IPS-20b (cell line): ENCODE results near the gene FOXL3.
"Not testable (repeated sequence)": the region's sequence is repeated elsewhere in the genome, so short reads cannot be mapped to it uniquely, and the experiment has no call there.

Experiments
- H3K27ac ChIP-seq: one replicate; pipeline ENCODE4 v1.5.1; 2013; ENCODE audit warnings: low read length
- H3K27me3 ChIP-seq: 2 replicates; pipeline ENCODE4 v1.6.1; 2013; ENCODE audit warnings: mild to moderate bottlenecking, low read length, inconsistent platforms; ENCODE audit not compliant: insufficient read depth
- H3K36me3 ChIP-seq: 2 replicates; pipeline ENCODE4 v1.6.1; 2013; ENCODE audit warnings: low read depth, mild to moderate bottlenecking, inconsistent platforms, low read length, moderate library complexity; ENCODE audit not compliant: insufficient read depth
- H3K4me1 ChIP-seq: 2 replicates; pipeline ENCODE4 v1.6.1; 2013; ENCODE audit warnings: mild to moderate bottlenecking, control low read depth, inconsistent platforms, low read length, moderate library complexity; ENCODE audit not compliant: insufficient read depth
- H3K4me3 ChIP-seq: 2 replicates; pipeline ENCODE4 v1.5.1; 2013; ENCODE audit warnings: mild to moderate bottlenecking, low read length, inconsistent platforms
- H3K9ac ChIP-seq: 2 replicates; pipeline ENCODE4 v1.6.1; 2013; ENCODE audit warnings: low read depth, mild to moderate bottlenecking, inconsistent platforms, low read length, moderate library complexity
- H3K9me3 ChIP-seq: 2 replicates; pipeline ENCODE4 v1.6.1; 2013; ENCODE audit warnings: mild to moderate bottlenecking, low read depth, low read length, inconsistent platforms; ENCODE audit not compliant: insufficient read depth

FOXL3 gene

DNA sequence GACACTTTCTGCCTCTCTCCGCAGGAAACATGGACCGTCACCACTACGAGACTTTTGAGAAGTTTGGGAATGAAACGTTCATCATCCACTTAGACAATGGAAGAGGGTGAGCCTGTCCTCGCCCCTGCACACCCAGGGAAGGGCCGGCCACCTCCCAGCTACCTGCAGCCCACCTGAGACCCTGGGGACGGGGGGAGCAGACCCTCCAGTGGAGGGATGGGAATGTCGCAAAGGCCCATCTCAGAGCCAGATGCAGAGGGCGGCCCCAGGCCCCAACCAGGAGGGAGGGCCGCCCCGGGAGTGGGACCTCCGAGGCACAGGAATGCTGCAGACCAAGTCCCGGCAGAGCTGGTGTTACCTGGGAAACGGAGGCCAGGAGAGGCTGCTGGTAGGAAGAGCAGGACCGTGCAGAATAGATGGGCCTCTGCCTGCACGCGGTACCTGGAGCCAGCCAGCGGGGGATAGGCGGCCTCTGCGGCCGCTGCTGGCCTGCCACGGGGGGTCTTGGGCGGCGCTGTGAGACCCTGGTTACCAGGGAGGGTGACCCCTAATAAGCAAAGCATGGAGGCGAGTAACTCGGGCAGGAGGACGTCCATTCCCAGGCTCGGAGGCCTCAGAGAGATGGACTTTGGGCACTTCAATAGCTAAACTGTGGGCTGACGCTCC is 32.9 kb upstream of the FOXL3 start:
- Histone ChIP-seq H3K4me1 (no peaks in the 10 kb centered on the region), H3K9ac (no peak overlapping the region), H3K4me3 (no peak overlapping the region), H3K27ac (no peak overlapping the region), H3K9me3 (peaks cover 90% of the 10 kb centered on the region), H3K36me3 (peaks cover 56% of the 10 kb centered on the region), H3K27me3 (no peaks in the 10 kb centered on the region)

DNA sequence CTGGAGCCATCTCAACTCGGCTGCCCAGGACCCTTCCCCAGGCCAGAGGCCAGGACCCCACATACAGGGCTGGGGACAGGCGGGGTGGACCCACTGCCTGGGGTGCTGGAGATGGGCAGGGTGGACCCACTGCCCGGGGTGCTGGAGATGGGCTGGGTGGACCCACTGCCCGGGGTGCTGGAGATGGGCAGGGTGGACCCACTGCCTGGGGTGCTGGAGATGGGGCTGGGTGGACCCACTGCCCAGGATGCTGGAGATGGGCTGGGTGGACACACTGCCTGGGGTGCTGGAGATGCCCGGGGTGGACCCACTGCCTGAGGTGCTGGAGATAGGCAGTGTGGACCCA is 32.4 kb upstream of the FOXL3 start:
- Histone ChIP-seq H3K36me3 (peaks cover 56% of the 10 kb centered on the region), H3K27me3 (no peaks in the 10 kb centered on the region), H3K9ac (no peak overlapping the region), H3K9me3 (peaks cover 95% of the 10 kb centered on the region), H3K4me3 (no peak overlapping the region), H3K27ac (no peak overlapping the region), H3K4me1 (no peaks in the 10 kb centered on the region)

DNA sequence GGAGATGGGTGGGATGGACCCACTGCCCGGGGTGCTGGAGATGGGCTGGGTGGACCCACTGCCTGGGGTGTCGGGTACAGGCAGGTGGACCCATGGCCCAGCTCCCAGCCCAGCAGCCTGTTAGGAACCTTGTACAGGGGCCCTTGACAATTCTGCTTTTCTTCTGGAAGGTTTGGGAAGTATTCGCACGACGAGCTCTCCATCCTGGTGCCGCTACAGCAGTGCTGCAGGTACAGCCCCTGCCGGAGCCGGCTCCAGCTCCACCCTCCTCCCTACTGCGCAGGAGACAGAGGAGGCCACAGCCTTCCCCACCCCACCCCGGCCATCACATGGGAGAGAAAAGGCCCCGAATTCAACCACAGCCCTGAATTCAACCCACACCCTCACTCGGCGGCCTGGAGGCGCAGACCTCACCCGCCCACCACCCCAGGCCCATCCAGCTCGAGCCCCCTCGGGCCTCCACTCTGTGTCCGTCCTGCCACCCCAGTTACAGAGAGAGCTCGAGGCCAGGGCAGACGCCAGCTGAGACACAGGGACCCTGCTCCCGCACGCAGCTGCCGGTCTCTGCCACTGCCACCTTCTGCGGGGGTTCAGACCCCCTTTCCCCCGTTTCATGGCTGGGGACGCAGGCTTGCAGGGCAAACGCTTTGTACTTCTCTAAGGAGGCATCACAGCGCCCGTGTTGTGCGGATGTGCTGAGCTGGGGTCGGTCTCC is 31.3 kb upstream of the FOXL3 start:
- Histone ChIP-seq H3K27ac (no peak overlapping the region), H3K4me1 (no peaks in the 10 kb centered on the region), H3K9me3 (peaks cover 91% of the 10 kb centered on the region), H3K9ac (no peak overlapping the region), H3K4me3 (no peak overlapping the region), H3K27me3 (no peaks in the 10 kb centered on the region), H3K36me3 (peaks cover 56% of the 10 kb centered on the region)

DNA sequence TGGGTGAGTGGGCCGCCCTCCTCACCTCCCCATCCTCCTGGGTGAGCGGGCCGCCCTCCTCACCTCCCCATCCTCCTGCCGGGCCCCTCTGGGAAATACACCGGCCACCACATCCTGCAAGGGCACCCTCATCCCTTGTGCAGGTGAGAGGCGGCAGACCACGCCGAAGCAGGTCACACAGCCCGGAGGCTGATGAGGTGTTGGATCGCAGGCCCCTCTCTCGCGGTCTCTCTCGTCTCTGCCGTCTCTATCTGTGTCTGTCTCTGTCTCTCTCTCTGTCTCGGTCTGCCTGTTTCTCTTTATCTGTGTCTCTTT is 30.8 kb upstream of the FOXL3 start:
- Histone ChIP-seq H3K9me3 (peaks cover 89% of the 10 kb centered on the region), H3K27me3 (no peaks in the 10 kb centered on the region), H3K4me3 (no peak overlapping the region), H3K27ac (no peak overlapping the region), H3K4me1 (no peaks in the 10 kb centered on the region), H3K36me3 (peaks cover 56% of the 10 kb centered on the region), H3K9ac (no peak overlapping the region)

DNA sequence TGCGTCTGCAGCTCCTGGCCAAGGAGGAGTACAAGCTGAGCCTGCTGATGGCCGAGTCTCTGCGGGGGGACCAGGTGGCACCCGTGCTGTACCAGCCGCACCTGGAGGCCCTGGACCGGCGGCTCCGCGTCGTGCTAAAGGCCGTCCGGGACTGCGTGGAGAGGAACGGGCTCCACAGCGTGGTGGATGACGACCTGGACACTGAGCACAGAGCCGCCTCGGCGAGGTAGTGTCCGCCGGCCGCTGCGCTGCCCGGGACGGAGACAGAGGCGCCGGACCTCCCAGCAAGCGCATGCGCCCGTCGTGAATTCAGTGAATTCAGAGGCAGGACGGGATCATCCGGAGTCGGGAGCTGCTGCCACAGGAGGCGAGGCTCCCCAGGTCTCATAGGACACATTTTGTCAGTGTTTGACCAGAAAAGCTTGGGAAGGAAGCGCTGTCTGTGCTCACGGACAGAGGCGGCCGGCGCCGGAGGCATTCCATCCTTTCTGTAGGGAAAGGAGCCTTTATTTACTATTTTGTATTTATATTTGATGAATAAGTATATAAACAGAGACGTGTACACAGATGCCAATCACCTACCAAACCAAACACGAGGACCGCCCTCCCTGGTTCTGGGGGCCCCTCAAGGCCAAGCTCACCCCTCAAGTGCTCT is 30.1 kb upstream of the FOXL3 start:
- no peak overlapping the region for H3K4me3 ChIP-seq
- H3K4me1 ChIP-seq, result no peaks in the 10 kb centered on the region
- H3K9ac ChIP-seq, result no peak overlapping the region
- H3K36me3 ChIP-seq, result peaks cover 56% of the 10 kb centered on the region
- H3K27ac ChIP-seq, result no peak overlapping the region
- H3K27me3 ChIP-seq, result no peaks in the 10 kb centered on the region
- peaks cover 89% of the 10 kb centered on the region for H3K9me3 ChIP-seq

DNA sequence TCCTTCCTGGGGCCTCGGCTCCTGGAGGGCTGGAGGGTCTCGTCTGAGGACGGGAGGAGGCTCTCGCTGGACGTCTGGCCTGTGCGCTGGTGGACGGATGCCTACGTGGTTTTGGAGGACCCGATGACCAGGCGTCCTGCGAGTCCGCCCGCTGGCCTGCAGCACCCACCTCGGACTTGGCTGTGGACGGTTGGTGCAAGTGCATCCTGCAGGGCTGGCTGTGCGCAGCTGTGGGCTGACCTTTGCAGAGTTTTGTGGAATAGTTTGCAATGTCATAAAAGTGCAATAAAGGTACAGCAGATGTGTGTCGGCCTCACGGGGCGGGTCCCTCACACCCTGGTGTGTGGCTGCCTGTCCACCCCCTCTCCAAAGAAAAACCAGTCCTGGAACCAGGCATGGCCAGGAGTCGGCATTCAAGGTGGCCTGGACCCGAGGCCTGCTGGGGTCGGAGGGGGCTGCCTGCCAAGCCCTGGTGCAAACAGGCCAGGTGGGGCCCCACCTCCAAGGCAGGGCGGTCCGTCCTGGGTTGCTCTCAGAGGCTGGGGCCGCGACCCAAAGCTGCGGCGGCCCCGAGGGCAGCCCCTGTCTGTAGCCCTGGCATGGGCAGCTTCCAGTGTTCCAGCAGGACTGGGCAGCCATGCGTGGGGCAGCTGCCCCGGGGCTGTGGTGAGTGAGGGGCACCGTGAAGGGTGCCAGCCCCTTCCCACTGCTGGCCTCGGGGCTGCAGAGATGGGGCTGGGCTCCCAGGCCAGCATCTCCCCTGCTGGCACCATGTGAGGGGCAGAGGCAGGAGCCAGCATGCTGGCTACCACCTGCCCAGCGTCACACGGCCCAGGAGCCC is 29.3 kb upstream of the FOXL3 start:
- peaks cover 88% of the 10 kb centered on the region for H3K9me3 ChIP-seq
- no peak overlapping the region for H3K27ac ChIP-seq
- no peak overlapping the region for H3K4me3 ChIP-seq
- peaks cover 49% of the 10 kb centered on the region for H3K36me3 ChIP-seq
- no peaks in the 10 kb centered on the region for H3K4me1 ChIP-seq
- no peaks in the 10 kb centered on the region for H3K27me3 ChIP-seq
- H3K9ac ChIP-seq, result no peak overlapping the region

DNA sequence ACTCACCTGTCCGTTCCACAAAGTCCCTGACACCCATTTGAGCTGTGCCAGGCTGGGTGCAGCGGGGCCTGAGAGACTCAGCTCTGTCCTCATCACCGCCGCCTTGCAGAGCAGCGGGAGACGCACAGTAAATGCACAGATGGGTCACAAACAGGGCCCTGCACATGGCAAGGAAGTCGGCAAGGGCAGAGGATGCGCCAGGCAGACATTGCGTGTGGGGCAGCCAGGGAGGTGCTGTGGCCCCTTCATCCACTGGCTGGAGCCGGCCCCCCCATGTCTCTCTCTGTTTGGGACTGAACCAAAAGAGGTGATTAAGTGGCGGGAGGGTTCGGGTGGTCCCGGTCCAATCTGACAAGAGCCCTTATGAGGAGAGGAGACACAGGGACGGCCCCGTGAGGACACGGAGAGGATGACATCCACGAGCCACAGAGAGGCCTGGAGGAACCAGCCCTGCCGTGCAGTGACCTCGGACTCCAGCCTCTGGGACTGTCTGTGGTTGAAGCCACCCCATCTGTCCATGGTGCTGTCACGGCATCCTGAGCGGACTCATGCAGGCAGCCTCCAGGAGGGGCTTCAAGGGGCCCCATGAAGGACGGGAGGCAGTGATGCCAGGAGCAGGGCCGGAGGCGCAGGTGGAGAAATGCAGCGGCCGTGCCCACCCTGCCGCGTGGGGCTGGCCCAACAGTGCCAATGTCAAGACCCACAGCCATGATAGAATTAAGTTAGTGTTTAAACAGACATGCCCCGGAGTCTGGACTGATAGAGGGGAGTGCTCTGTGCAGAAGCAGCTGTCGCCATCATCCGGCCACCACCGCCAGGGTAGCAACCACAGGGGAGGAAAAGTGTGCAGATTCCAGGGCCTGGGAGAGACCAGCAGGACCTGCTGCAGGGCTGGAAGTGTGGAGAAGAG is 28.4 kb upstream of the FOXL3 start:
- H3K36me3 ChIP-seq, result peaks cover 41% of the 10 kb centered on the region
- H3K4me1 ChIP-seq, result no peaks in the 10 kb centered on the region
- no peak overlapping the region for H3K9ac ChIP-seq
- H3K9me3 ChIP-seq, result peaks cover 84% of the 10 kb centered on the region
- H3K27ac ChIP-seq, result no peak overlapping the region
- no peaks in the 10 kb centered on the region for H3K27me3 ChIP-seq
- no peak overlapping the region; the same call in 1 of the 2 replicates for H3K4me3 ChIP-seq

DNA sequence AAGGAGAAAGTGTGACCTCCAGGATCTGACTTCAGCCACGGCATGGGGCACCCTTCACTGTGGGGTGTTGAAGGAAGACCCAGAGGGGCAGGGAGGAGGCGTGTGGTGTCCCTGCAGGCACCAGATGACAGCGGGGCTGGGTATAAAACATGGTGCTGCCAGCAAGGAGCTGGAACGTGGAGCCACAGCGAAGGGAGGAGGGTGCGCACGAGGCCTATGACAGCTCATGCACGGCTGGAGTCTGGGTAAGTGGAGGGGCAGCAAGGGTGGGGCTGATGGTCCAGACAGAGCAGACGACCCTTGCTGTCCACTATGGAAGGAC is 27.8 kb upstream of the FOXL3 start:
- Histone ChIP-seq H3K27me3 (no peaks in the 10 kb centered on the region), H3K4me3 (peak overlapping the region; percentile 6; the same call in 1 of the 2 replicates), H3K27ac (no peak overlapping the region), H3K4me1 (no peaks in the 10 kb centered on the region), H3K36me3 (peaks cover 35% of the 10 kb centered on the region), H3K9ac (no peak overlapping the region), H3K9me3 (peaks cover 83% of the 10 kb centered on the region)

DNA sequence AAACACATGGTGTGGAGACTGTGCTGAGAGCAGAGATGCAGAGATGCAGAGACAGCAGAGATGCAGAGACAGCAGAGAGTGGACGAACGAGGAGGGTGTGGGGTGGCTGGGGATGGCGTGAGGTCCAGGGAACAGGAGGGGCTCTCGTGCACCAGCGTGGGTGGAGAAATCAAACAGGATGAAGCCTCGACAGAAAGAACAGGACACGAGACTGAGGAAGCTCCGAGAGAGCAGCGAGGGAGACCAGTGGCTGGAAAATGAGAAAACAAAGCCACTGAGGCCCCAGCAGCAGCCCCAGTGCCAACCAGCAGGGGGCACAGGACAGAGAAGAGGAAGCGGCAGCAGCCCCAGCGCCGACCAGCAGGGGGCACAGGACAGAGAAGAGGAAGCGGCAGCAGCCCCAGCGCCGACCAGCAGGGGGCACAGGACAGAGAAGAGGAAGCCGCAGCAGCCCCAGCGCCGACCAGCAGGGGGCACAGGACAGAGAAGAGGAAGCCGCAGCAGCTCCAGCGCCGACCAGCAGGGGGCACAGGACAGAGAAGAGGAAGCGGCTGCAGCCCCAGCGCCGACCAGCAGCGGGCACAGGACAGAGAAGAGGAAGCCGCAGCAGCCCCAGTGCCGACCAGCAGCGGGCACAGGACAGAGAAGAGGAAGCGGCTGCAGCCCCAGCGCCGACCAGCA is 27.2 kb upstream of the FOXL3 start:
- H3K4me3 ChIP-seq, result peak overlapping the region; percentile 6; the same call in 1 of the 2 replicates
- H3K36me3 ChIP-seq, result peaks cover 29% of the 10 kb centered on the region
- not testable (repeated sequence) for H3K4me1 ChIP-seq, H3K27ac ChIP-seq, H3K9ac ChIP-seq, H3K27me3 ChIP-seq
- peaks cover 83% of the 10 kb centered on the region for H3K9me3 ChIP-seq

DNA sequence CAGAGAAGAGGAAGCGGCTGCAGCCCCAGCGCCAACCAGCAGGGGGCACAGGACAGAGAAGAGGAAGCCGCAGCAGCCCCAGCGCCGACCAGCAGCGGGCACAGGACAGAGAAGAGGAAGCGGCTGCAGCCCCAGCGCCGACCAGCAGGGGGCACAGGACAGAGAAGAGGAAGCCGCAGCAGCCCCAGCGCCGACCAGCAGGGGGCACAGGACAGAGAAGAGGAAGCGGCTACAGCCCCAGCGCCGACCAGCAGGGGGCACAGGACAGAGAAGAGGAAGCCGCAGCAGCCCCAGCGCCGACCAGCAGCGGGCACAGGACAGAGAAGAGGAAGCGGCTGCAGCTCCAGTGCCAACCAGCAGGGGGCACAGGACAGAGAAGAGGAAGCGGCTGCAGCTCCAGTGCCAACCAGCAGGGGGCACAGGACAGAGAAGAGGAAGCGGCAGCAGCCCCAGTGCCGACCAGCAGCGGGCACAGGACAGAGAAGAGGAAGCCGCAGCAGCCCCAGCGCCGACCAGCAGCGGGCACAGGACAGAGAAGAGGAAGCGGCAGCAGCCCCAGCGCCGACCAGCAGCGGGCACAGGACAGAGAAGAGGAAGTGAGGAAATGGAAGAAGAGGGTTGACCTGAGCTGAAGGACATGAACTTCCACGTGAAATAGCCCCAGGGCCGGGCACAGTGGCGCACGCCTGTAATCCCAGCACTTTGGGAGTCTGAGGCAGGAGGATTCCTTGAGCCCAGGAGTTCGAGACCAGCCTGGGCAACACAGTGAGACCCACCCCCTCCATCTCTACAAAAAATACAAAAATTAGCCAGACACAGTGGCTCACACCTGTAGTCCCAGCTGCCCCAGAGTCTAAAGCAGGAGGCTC is 26.3 kb upstream of the FOXL3 start:
- H3K36me3 ChIP-seq, result peaks cover 21% of the 10 kb centered on the region
- not testable (repeated sequence) for H3K27me3 ChIP-seq, H3K9ac ChIP-seq, H3K4me3 ChIP-seq, H3K4me1 ChIP-seq, H3K27ac ChIP-seq
- peaks cover 83% of the 10 kb centered on the region for H3K9me3 ChIP-seq
